HepG2 (cell line): ENCODE measurements around the gene GBA2. TPM values are rescaled to one million over a fixed set of nuclear protein-coding genes. Genes with fewer than 3 reads are reported as not detected.
A peak's percentile ranks its signal among the peaks of the same experiment; 100 is the strongest.

Experiments used
- ATRX ChIP-seq: sonication (generic); formaldehyde crosslinking; IDR thresholded peaks from 2 replicates; pipeline ENCODE4 v1.4.0; 2020; ENCODE audit warnings: missing genetic modification reagents, borderline replicate concordance
- CCDC6 ChIP-seq: sonication (generic); formaldehyde crosslinking; IDR thresholded peaks from 2 replicates; pipeline ENCODE4 v1.8.1; 2022; ENCODE audit warnings: mild to moderate bottlenecking, missing genetic modification reagents, moderate library complexity
- EHMT2 ChIP-seq: fragments of 200-600 bp; sonication (generic); IDR thresholded peaks from 2 replicates; pipeline ENCODE4 v1.7.0; 2017; ENCODE audit warnings: antibody characterized with exemption, low read depth, low read length, borderline replicate concordance
- ETV6 ChIP-seq: sonication (generic); formaldehyde crosslinking; conservative IDR thresholded peaks from 2 replicates; pipeline ENCODE4 v1.4.0; 2020; ENCODE audit warnings: missing genetic modification reagents
- HOXD1 ChIP-seq: sonication (generic); formaldehyde crosslinking; IDR thresholded peaks from 2 replicates; pipeline ENCODE4 v1.5.0; 2020; ENCODE audit warnings: missing genetic modification reagents
- JUN ChIP-seq: sonication (generic); formaldehyde crosslinking; IDR thresholded peaks from 2 replicates; pipeline ENCODE4 v1.4.0; 2020; ENCODE audit warnings: mild to moderate bottlenecking, missing genetic modification reagents
- MAFG ChIP-seq: sonication (generic); formaldehyde crosslinking; IDR thresholded peaks from 2 replicates; pipeline ENCODE4 v1.5.1; 2020; ENCODE audit warnings: mild to moderate bottlenecking, missing genetic modification reagents
- MXD4 ChIP-seq: IDR thresholded peaks from 2 replicates; pipeline ENCODE4 v1.6.1; 2016; ENCODE audit warnings: mild to moderate bottlenecking, missing biosample characterization, missing genetic modification reagents
- MZF1 ChIP-seq: sonication (generic); formaldehyde crosslinking; IDR thresholded peaks from 2 replicates; pipeline ENCODE4 v1.8.1; 2023; ENCODE audit warnings: mild to moderate bottlenecking, missing genetic modification reagents, borderline replicate concordance
- SNAI1 ChIP-seq: sonication (generic); formaldehyde crosslinking; IDR thresholded peaks from 2 replicates; pipeline ENCODE4 v1.5.0; 2020; ENCODE audit warnings: mild to moderate bottlenecking, missing genetic modification reagents, borderline replicate concordance
- XRCC5 ChIP-seq: fragments of 200-400 bp; formaldehyde crosslinking; optimal IDR thresholded peaks from 2 replicates; pipeline ENCODE3; 2017; ENCODE audit warnings: mild to moderate bottlenecking, low read length
- ZBTB38 ChIP-seq: sonication (generic); formaldehyde crosslinking; IDR thresholded peaks from 2 replicates; pipeline ENCODE4 v1.5.1; 2020; ENCODE audit warnings: mild to moderate bottlenecking, missing genetic modification reagents
- ZFP36L2 ChIP-seq: sonication (generic); formaldehyde crosslinking; IDR thresholded peaks from 2 replicates; pipeline ENCODE4 v1.4.0; 2020; ENCODE audit warnings: missing genetic modification reagents
- ZNF335 ChIP-seq: sonication (generic); formaldehyde crosslinking; IDR thresholded peaks from 2 replicates; pipeline ENCODE4 v1.4.0; 2020; ENCODE audit warnings: missing genetic modification reagents
- ZNF33B ChIP-seq: sonication (generic); formaldehyde crosslinking; IDR thresholded peaks from 2 replicates; pipeline ENCODE4 v1.5.1; 2020; ENCODE audit warnings: mild to moderate bottlenecking, missing genetic modification reagents
- ZNF780A ChIP-seq: sonication (generic); formaldehyde crosslinking; IDR thresholded peaks from 2 replicates; pipeline ENCODE4 v1.8.0; 2022; ENCODE audit warnings: mild to moderate bottlenecking, missing genetic modification reagents, moderate library complexity
- ZNF816 ChIP-seq: sonication (generic); formaldehyde crosslinking; IDR thresholded peaks from 2 replicates; pipeline ENCODE4 v1.8.0; 2022; ENCODE audit warnings: missing genetic modification reagents, mild to moderate bottlenecking, borderline replicate concordance
- ZNF83 ChIP-seq: sonication (generic); formaldehyde crosslinking; IDR thresholded peaks from 2 replicates; pipeline ENCODE4 v1.4.0; 2020; ENCODE audit warnings: missing genetic modification reagents, mild to moderate bottlenecking, borderline replicate concordance
- ZSCAN31 ChIP-seq: sonication (generic); formaldehyde crosslinking; IDR thresholded peaks from 2 replicates; pipeline ENCODE4 v1.5.0; 2020; ENCODE audit warnings: low read depth, mild to moderate bottlenecking, missing genetic modification reagents
- polyA plus RNA-seq, 8 experiments: library from polyadenylated mRNA; depleted of rRNA in 3 of 8; stranded (reverse) in 7 of 8; unstranded in 1 of 8; fragments of >200 nt; fragmentation: Illumina TruSeq in 4 of 8; extraction: Trizol in 4 of 8; gene quantifications; 2 replicates each; pipeline versions ENCODE4 v1.2.1 to v1.2.3, GENCODE V29; 2011 to 2016; ENCODE audit warnings: low read depth in 4 of 8, missing spikeins in 1 of 8, mixed read lengths in 1 of 8; ENCODE audit not compliant: insufficient read depth in 1 of 8
- total RNA-seq, 5 experiments: library from RNA; depleted of rRNA; stranded (reverse); fragments of >200 nt; fragmentation: Illumina TruSeq; extraction: Trizol; gene quantifications; 2 replicates each; pipeline ENCODE4 v1.2.3, GENCODE V29; 2016; ENCODE audit warnings: low read depth in 1 of 5
- TF ChIP-seq, protein P1 (sequence below): sonication (generic); formaldehyde crosslinking; IDR thresholded peaks from 2 replicates; pipeline ENCODE4 v1.4.0; 2020; ENCODE audit warnings: missing genetic modification reagents, mild to moderate bottlenecking, borderline replicate concordance
- TF ChIP-seq, protein P2 (sequence below): sonication (generic); formaldehyde crosslinking; IDR thresholded peaks from 2 replicates; pipeline ENCODE4 v1.8.0; 2022; ENCODE audit warnings: missing genetic modification reagents, mild to moderate bottlenecking, borderline replicate concordance
- TF ChIP-seq, protein P3 (sequence below): sonication (generic); formaldehyde crosslinking; IDR thresholded peaks from 2 replicates; pipeline ENCODE4 v1.9.0; 2021; ENCODE audit warnings: missing genetic modification reagents, borderline replicate concordance
- TF ChIP-seq, protein P4 (sequence below): IDR thresholded peaks from 2 replicates; pipeline ENCODE4 v1.6.1; 2016

Gene GBA2
- total and polyA plus RNA-seq, 2 of the 13 experiments (the other 11 are each of a cell fraction or from before 2014, with no cell fraction given), result 37.5 to 86.1 TPM

DNA sequence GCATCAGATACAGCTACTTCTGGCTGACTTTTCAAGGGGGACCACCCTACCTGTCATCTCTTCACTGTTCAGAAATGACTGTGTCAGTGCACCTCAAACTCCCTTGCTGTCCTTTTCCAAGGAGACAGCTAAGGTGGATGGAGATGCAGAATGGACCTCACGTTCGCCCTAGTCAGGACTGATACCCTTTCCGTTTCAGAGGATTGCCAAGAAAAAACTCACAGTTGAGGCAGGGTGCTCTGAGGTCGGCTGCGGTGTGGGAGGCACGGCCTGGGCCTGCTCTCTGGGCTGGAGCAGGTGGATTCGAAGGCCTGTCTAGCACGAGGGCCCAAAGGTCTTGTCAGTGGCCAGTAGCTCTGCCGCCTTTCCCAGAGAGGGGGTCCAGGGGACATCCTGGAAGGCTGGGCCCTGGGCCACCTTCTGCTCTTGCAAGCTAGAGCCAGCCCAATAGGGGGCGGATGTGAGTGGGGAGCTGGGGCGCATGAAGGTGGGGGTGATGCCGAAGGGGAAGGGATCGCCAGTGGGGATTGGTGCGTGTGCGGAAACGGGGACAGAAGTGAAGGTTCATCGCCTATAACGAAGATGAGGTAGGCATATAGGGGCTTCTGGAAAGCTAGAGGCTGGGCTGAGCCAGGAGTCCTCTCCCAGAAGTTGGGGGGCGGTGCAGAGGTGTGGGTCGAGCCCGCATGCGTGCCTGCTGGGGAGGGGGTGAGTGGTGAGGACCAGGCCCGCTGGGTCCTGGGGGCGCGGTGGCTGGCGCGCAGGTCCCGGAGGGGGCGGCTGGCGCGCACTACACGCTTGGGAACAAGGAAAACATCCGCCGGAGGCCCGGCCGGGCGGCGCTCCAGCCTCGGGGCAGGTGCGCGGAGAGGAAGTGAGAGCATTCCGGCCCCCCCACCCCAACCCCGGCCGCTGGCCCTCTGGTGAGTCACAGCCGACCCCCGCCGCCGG lies 7.5 kb upstream of the GBA2 start (continued):
- TF ChIP-seq HOXD1 (CRISPR knock-in tag) (peak; percentile 82), ATRX (CRISPR knock-in tag) (no peak), MAFG (CRISPR knock-in tag) (no peak), ZNF83 (CRISPR knock-in tag) (no peak), MZF1 (CRISPR knock-in tag) (no peak), XRCC5 (no peak), ZNF780A (CRISPR knock-in tag) (no peak), ZFP36L2 (no peak), ZNF335 (CRISPR knock-in tag) (no peak), ZNF33B (0 out of 2 replicates have a peak, but pooled peaks have one; percentile 72), SNAI1 (CRISPR knock-in tag) (peak; percentile 90; the same call in 1 of the 2 replicates), JUN (0 out of 2 replicates have a peak, but pooled peaks have one; percentile 34), ZSCAN31 (CRISPR knock-in tag) (no peak; the same call in 1 of the 2 replicates), ZNF816 (CRISPR knock-in tag) (no peak), EHMT2 (no peak), ZBTB38 (peak; percentile 19; the same call in 1 of the 2 replicates), CCDC6 (CRISPR knock-in tag) (peak; percentile 22; the same call in 1 of the 2 replicates), MXD4 (CRISPR knock-in tag) (no peak), ETV6 (CRISPR knock-in tag) (no peak)
- TF ChIP-seq, protein P1, sequence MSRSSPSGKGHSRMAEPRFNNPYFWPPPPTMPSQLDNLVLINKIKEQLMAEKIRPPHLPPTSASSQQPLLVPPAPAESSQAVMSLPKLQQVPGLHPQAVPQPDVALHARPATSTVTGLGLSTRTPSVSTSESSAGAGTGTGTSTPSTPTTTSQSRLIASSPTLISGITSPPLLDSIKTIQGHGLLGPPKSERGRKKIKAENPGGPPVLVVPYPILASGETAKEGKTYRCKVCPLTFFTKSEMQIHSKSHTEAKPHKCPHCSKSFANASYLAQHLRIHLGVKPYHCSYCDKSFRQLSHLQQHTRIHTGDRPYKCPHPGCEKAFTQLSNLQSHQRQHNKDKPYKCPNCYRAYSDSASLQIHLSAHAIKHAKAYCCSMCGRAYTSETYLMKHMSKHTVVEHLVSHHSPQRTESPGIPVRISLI (CRISPR knock-in tag), result peak; percentile 34; the same call in 1 of the 2 replicates
- TF ChIP-seq, protein P2, sequence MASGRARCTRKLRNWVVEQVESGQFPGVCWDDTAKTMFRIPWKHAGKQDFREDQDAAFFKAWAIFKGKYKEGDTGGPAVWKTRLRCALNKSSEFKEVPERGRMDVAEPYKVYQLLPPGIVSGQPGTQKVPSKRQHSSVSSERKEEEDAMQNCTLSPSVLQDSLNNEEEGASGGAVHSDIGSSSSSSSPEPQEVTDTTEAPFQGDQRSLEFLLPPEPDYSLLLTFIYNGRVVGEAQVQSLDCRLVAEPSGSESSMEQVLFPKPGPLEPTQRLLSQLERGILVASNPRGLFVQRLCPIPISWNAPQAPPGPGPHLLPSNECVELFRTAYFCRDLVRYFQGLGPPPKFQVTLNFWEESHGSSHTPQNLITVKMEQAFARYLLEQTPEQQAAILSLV (CRISPR knock-in tag), result no peak
- TF ChIP-seq, protein P3, sequence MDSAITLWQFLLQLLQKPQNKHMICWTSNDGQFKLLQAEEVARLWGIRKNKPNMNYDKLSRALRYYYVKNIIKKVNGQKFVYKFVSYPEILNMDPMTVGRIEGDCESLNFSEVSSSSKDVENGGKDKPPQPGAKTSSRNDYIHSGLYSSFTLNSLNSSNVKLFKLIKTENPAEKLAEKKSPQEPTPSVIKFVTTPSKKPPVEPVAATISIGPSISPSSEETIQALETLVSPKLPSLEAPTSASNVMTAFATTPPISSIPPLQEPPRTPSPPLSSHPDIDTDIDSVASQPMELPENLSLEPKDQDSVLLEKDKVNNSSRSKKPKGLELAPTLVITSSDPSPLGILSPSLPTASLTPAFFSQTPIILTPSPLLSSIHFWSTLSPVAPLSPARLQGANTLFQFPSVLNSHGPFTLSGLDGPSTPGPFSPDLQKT (CRISPR knock-in tag), result peak; percentile 52; the same call in 1 of the 2 replicates
- TF ChIP-seq, protein P4, sequence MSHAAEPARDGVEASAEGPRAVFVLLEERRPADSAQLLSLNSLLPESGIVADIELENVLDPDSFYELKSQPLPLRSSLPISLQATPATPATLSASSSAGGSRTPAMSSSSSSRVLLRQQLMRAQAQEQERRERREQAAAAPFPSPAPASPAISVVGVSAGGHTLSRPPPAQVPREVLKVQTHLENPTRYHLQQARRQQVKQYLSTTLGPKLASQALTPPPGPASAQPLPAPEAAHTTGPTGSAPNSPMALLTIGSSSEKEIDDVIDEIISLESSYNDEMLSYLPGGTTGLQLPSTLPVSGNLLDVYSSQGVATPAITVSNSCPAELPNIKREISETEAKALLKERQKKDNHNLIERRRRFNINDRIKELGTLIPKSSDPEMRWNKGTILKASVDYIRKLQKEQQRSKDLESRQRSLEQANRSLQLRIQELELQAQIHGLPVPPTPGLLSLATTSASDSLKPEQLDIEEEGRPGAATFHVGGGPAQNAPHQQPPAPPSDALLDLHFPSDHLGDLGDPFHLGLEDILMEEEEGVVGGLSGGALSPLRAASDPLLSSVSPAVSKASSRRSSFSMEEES, result no peak; the same call in 1 of the 2 replicates
